HepG2 (cell line): Measurements from ENCODE around the gene FAM193A. TPM values are rescaled to one million over a fixed set of nuclear protein-coding genes. Genes with fewer than 3 reads are reported as not detected.

Experiments
- ATAC-seq: fragments of 200-7000 bp; cut with Tn5 transposase; 3 replicates; pipeline ENCODE4 v1.9.1; 2020; ENCODE audit warnings: mild to moderate bottlenecking, moderate library complexity
- BruUV-seq: library from RNA; stranded (reverse); fragments of 400-500 nt; replicated peaks from 2 replicates; lab custom pipeline; 2021; lab: Mats Ljungman, UMichigan
- CTCF ChIA-PET: fragments of 300-600 bp; formaldehyde crosslinking; extraction: SDS; loops from one replicate; lab custom pipeline; 2021; ENCODE audit warnings: low total read pairs, inconsistent platforms, low intra/inter-chr PET ratio; lab: Yijun Ruan, JAX
- POLR2A ChIA-PET: fragments of 350-600 bp; sonication (Branson Sonifier 250); formaldehyde crosslinking; loops from one replicate; lab custom pipeline; 2020; ENCODE audit warnings: antibody characterized with exemption, inconsistent platforms; lab: Yijun Ruan, JAX
- DNase-seq: peaks from one replicate; pipeline ENCODE4 v3.0.0-alpha.2; 2015; ENCODE audit warnings: low spot score
- FAIRE-seq: peaks from 3 replicates; lab custom pipeline; 2011; peaks lifted over from hg19 to GRCh38; lab: Jason Lieb, UNC
- H2AFZ ChIP-seq: one replicate; pipeline ENCODE4 v1.6.1; 2011; ENCODE audit warnings: low read length, inconsistent platforms
- H3K27ac ChIP-seq: fragments of 300-600 bp; 3 replicates; pipeline ENCODE4 v1.8.0; 2011; ENCODE audit warnings: mixed run types, mild to moderate bottlenecking, mixed read lengths, low read length, inconsistent platforms; ENCODE audit not compliant: insufficient read depth; ENCODE audit errors: extremely low read length
- H3K27me3 ChIP-seq, 2 experiments: fragments of 200-600 bp in 1 of 2; 2 replicates in 1 of 2; 3 replicates in 1 of 2; pipeline versions ENCODE4 v1.6.0 to v1.8.0; 2011; ENCODE audit warnings: low read length in 2 of 2, mild to moderate bottlenecking in 2 of 2, moderate library complexity in 2 of 2, inconsistent platforms in 1 of 2; ENCODE audit not compliant: insufficient read depth in 2 of 2, control insufficient read depth in 1 of 2
- H3K36me3 ChIP-seq, 2 experiments: fragments of 200-600 bp in 1 of 2; replicated peaks in 1 of 2; 2 replicates in 1 of 2; 3 replicates in 1 of 2; pipeline versions ENCODE4 v1.5.1 to v1.8.0; 2011; ENCODE audit warnings: low read length in 2 of 2, inconsistent platforms in 1 of 2; ENCODE audit not compliant: insufficient read depth in 2 of 2, control insufficient read depth in 1 of 2
- H3K4me1 ChIP-seq: 2 replicates; pipeline ENCODE4 v1.5.1; 2012; ENCODE audit warnings: low read length, inconsistent platforms; ENCODE audit not compliant: insufficient read depth
- H3K4me2 ChIP-seq: 2 replicates; pipeline ENCODE4 v1.6.0; 2011; ENCODE audit warnings: low read depth, low read length, inconsistent platforms
- H3K4me3 ChIP-seq, 3 experiments: fragments of 200-600 bp in 1 of 3; sonication (generic), shearing (Covaris generic) in 1 of 3; replicated peaks in 1 of 3; 2 replicates each; pipeline ENCODE4 v1.5.1; 2011 to 2016; ENCODE audit warnings: low read length in 3 of 3, inconsistent platforms in 2 of 3, low read depth in 2 of 3, mild to moderate bottlenecking in 2 of 3, control low read depth in 1 of 3, mixed read lengths in 1 of 3; ENCODE audit not compliant: insufficient read depth in 1 of 3
- H3K79me2 ChIP-seq: one replicate; pipeline ENCODE4 v1.6.1; 2011; ENCODE audit warnings: low read length, inconsistent platforms; ENCODE audit not compliant: insufficient read depth
- H3K9ac ChIP-seq: 2 replicates; pipeline ENCODE4 v1.6.0; 2011; ENCODE audit warnings: mild to moderate bottlenecking, low read depth, low read length, inconsistent platforms; ENCODE audit not compliant: insufficient read depth
- H3K9me3 ChIP-seq: 2 replicates; pipeline ENCODE4 v1.5.1; 2012; ENCODE audit warnings: mild to moderate bottlenecking, low read length
- H4K20me1 ChIP-seq: 2 replicates; pipeline ENCODE4 v1.6.0; 2011; ENCODE audit warnings: inconsistent platforms, mild to moderate bottlenecking, low read length, moderate library complexity; ENCODE audit not compliant: insufficient read depth
- CHD2 ChIP-seq: IDR thresholded peaks from 2 replicates; pipeline ENCODE4 v1.6.1; 2011; ENCODE audit warnings: low read depth, low read length, improper control_type of control experiment
- TFDP1 ChIP-seq: IDR thresholded peaks from 2 replicates; pipeline ENCODE4 v1.6.1; 2016; ENCODE audit warnings: missing compliant biosample characterization, missing genetic modification reagents, borderline replicate concordance
- ZFP36 ChIP-seq: fragments of 150-350 bp; IDR thresholded peaks from 2 replicates; pipeline ENCODE4 v1.6.1; 2018; ENCODE audit warnings: borderline replicate concordance, low read length, low read depth; ENCODE audit not compliant: partially characterized antibody
- ZNF317 ChIP-seq: sonication (generic); formaldehyde crosslinking; IDR thresholded peaks from 2 replicates; pipeline ENCODE4 v1.5.0; 2020; ENCODE audit warnings: mild to moderate bottlenecking, missing genetic modification reagents
- ZNF367 ChIP-seq: sonication (generic); formaldehyde crosslinking; IDR thresholded peaks from 2 replicates; pipeline ENCODE4 v1.4.0; 2020; ENCODE audit warnings: missing genetic modification reagents, borderline replicate concordance
- ZNF564 ChIP-seq: sonication (generic); formaldehyde crosslinking; IDR thresholded peaks from 2 replicates; pipeline ENCODE4 v1.8.1; 2023; ENCODE audit warnings: mild to moderate bottlenecking, missing genetic modification reagents
- WGBS: methylation state at CpG from one replicate; pipeline ENCODE4 v1.1.6; 2017; ENCODE audit warnings: low lambda C conversion rate; 5-methylcytosine and 5-hydroxymethylcytosine counted together
- in situ Hi-C: cut with HindIII; loops from 2 replicates; pipeline ENCODE4 v1.10.0; 2017; ENCODE audit warnings: low pct_unique_long_range_greater_than_20kb; ENCODE audit not compliant: extremely low pct_ligation_motif_present
- intact Hi-C: fragments of 100-400 bp; cut with micrococcal nuclease; formaldehyde crosslinking; loops from one replicate; pipeline ENCODE4 v1.10.0; 2022; ENCODE audit not compliant: unreplicated experiment
- polyA plus RNA-seq, 8 experiments: library from polyadenylated mRNA; depleted of rRNA in 3 of 8; stranded (reverse) in 7 of 8; unstranded in 1 of 8; fragments of >200 nt; fragmentation: Illumina TruSeq in 4 of 8; extraction: Trizol in 4 of 8; gene quantifications; 2 replicates each; pipeline versions ENCODE4 v1.2.1 to v1.2.3, GENCODE V29; 2011 to 2016; ENCODE audit warnings: low read depth in 4 of 8, missing spikeins in 1 of 8, mixed read lengths in 1 of 8; ENCODE audit not compliant: insufficient read depth in 1 of 8
- total RNA-seq, 5 experiments: library from RNA; depleted of rRNA; stranded (reverse); fragments of >200 nt; fragmentation: Illumina TruSeq; extraction: Trizol; gene quantifications; 2 replicates each; pipeline ENCODE4 v1.2.3, GENCODE V29; 2016; ENCODE audit warnings: low read depth in 1 of 5

The FAM193A gene
- total and polyA plus RNA-seq, 2 of the 13 experiments (the other 11 are each of a cell fraction or from before 2014, with no cell fraction given) = 5.7 to 8.7 TPM

DNA sequence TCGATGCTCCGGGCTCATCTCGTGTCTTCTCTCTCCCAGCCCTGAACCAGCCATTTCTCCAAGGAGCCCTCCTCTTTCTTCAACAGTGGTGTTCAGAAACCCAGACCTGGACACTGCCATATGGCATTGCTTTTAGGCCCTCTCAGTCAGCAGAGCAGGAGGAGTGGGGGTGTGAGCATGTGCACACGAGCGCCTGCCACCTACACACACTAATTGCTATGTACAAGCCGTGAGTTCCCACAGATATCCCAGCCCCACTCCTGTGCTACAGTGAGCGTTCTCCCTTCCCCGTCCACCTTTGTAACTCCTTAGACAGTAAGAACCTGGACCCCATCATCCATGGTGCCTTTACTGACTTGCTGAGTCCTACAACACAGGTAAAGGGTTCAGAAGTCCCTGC is 165.9 kb downstream of the FAM193A start (continued):
- no peak for TF ChIP-seq TFDP1 (CRISPR knock-in tag)
- no peak for TF ChIP-seq ZFP36
- no peak for TF ChIP-seq ZNF367 (CRISPR knock-in tag)

- Histone ChIP-seq H3K4me1 (peaks cover 6% of the 10 kb centered on the region), H3K36me3 (peaks cover 26 to 59% of the 10 kb centered on the region in 2 experiments), H2AFZ (no peak overlapping the region), H3K27ac (no peak overlapping the region), H4K20me1 (no peaks in the 10 kb centered on the region), H3K79me2 (no peaks in the 10 kb centered on the region), H3K4me2 (no peak overlapping the region), H3K9me3 (no peaks in the 10 kb centered on the region), H3K9ac (no peak overlapping the region), H3K27me3 (no peaks in the 10 kb centered on the region), H3K4me3 (no peak overlapping the region)
- ChIA-PET CTCF (no interaction called here), POLR2A (no interaction called here)
- FAIRE-seq (no peak), ATAC-seq (no peak), DNase-seq (no peak)
- no TSS peak for BruUV-seq
- TF ChIP-seq ZNF317 = no peak
- TF ChIP-seq ZNF564 (CRISPR knock-in tag) = no peak
- no peak for TF ChIP-seq CHD2
- intact Hi-C loops (no loop called here), in situ Hi-C loops (no loop called here)
- WGBS = 84% methylated on average over 7 of the region's 7 CpGs
Observed at GRCh38 chr4:2702770-2703169, 166.3 kb downstream of the FAM193A start.
